Mesenchymal stem cell (in vitro differentiated cells and primary cell): ENCODE measurements around the gene MNX1.
A peak's percentile ranks its signal among the peaks of the same experiment; 100 is the strongest.

Source experiments
- DNase-seq: peaks from one replicate; pipeline ENCODE4 v3.0.0-alpha.2; 2013
- H2AFZ ChIP-seq: one replicate; pipeline ENCODE4 v1.6.1; 2013; ENCODE audit warnings: low read depth, mild to moderate bottlenecking, control low read depth, inconsistent platforms, low read length, moderate library complexity
- H2AK5ac ChIP-seq: 2 replicates; pipeline ENCODE4 v1.6.1; 2013; ENCODE audit warnings: low read length, moderate library complexity, mild to moderate bottlenecking, inconsistent platforms; ENCODE audit not compliant: severe bottlenecking
- H2BK120ac ChIP-seq: one replicate; pipeline ENCODE4 v1.6.1; 2013; ENCODE audit warnings: low read depth, mild to moderate bottlenecking, inconsistent platforms, low read length, moderate library complexity
- H2BK12ac ChIP-seq, 2 experiments: one replicate each; pipeline ENCODE4 v1.6.1; 2013; ENCODE audit warnings: inconsistent platforms in 2 of 2, low read length in 2 of 2, mild to moderate bottlenecking in 2 of 2, moderate library complexity in 2 of 2, control low read depth in 1 of 2
- H2BK15ac ChIP-seq: one replicate; pipeline ENCODE4 v1.6.1; 2013; ENCODE audit warnings: mild to moderate bottlenecking, low read depth, inconsistent platforms; ENCODE audit not compliant: poor library complexity, severe bottlenecking
- H2BK5ac ChIP-seq: 2 replicates; pipeline ENCODE4 v1.6.1; 2013; ENCODE audit warnings: low read depth, mild to moderate bottlenecking, low read length, control low read depth, inconsistent platforms; ENCODE audit not compliant: poor library complexity, severe bottlenecking
- H3K14ac ChIP-seq, 2 experiments: one replicate each; pipeline ENCODE4 v1.6.1; 2013; ENCODE audit warnings: inconsistent platforms in 2 of 2, low read length in 2 of 2, control low read depth in 1 of 2, mild to moderate bottlenecking in 1 of 2, moderate library complexity in 1 of 2
- H3K18ac ChIP-seq, 2 experiments: one replicate each; pipeline ENCODE4 v1.6.1; 2013; ENCODE audit warnings: inconsistent platforms in 2 of 2, low read length in 2 of 2, control low read depth in 1 of 2, low read depth in 1 of 2, mild to moderate bottlenecking in 1 of 2
- H3K23ac ChIP-seq, 2 experiments: one replicate each; pipeline ENCODE4 v1.6.1; 2013; ENCODE audit warnings: inconsistent platforms in 2 of 2, low read length in 2 of 2, mild to moderate bottlenecking in 2 of 2, moderate library complexity in 2 of 2, control low read depth in 1 of 2
- H3K27ac ChIP-seq: 2 replicates; pipeline ENCODE4 v1.5.1; 2013; ENCODE audit warnings: mild to moderate bottlenecking, moderate library complexity, low read length, control low read depth, inconsistent platforms; ENCODE audit not compliant: poor library complexity, severe bottlenecking
- H3K27me3 ChIP-seq, 2 experiments: 2 replicates each; pipeline versions ENCODE4 v1.6.1 to v1.7.0; 2013; ENCODE audit warnings: low read length in 2 of 2, mild to moderate bottlenecking in 2 of 2, moderate library complexity in 2 of 2, control low read depth in 1 of 2, inconsistent platforms in 1 of 2; ENCODE audit not compliant: control insufficient read depth in 1 of 2, insufficient read depth in 1 of 2
- H3K36me3 ChIP-seq, 2 experiments: 2 replicates each; pipeline versions ENCODE4 v1.6.1 to v1.7.0; 2013; ENCODE audit warnings: low read length in 2 of 2, control low read depth in 1 of 2, inconsistent platforms in 1 of 2, low read depth in 1 of 2, mild to moderate bottlenecking in 1 of 2; ENCODE audit not compliant: insufficient read depth in 2 of 2, control insufficient read depth in 1 of 2
- H3K4ac ChIP-seq, 2 experiments: one replicate each; pipeline ENCODE4 v1.6.1; 2013; ENCODE audit warnings: inconsistent platforms in 2 of 2, low read length in 2 of 2, mild to moderate bottlenecking in 2 of 2, moderate library complexity in 2 of 2, control low read depth in 1 of 2, low read depth in 1 of 2
- H3K4me1 ChIP-seq: 2 replicates; pipeline ENCODE4 v1.6.1; 2013; ENCODE audit warnings: low read depth, low read length, control low read depth; ENCODE audit not compliant: control insufficient read depth, insufficient read depth
- H3K4me2 ChIP-seq: 2 replicates; pipeline ENCODE4 v1.6.1; 2013; ENCODE audit warnings: low read length, mild to moderate bottlenecking, inconsistent platforms; ENCODE audit not compliant: poor library complexity, severe bottlenecking
- H3K4me3 ChIP-seq, 2 experiments: 2 replicates each; pipeline versions ENCODE4 v1.5.1 to v1.7.0; 2013; ENCODE audit warnings: low read length in 2 of 2, mild to moderate bottlenecking in 2 of 2, control low read depth in 1 of 2, low read depth in 1 of 2; ENCODE audit not compliant: insufficient read depth in 1 of 2
- H3K79me1 ChIP-seq: replicated peaks from 2 replicates; pipeline ENCODE4 v1.6.1; 2013; ENCODE audit warnings: mild to moderate bottlenecking, control low read depth, low read length, inconsistent platforms; ENCODE audit not compliant: poor library complexity, severe bottlenecking
- H3K9ac ChIP-seq: 2 replicates; pipeline ENCODE4 v1.7.0; 2013; ENCODE audit warnings: mild to moderate bottlenecking, low read length, moderate library complexity
- H3K9me3 ChIP-seq: 2 replicates; pipeline ENCODE4 v1.7.0; 2013; ENCODE audit warnings: mild to moderate bottlenecking, low read length; ENCODE audit not compliant: control insufficient read depth
- H4K8ac ChIP-seq: one replicate; pipeline ENCODE4 v1.6.1; 2013; ENCODE audit warnings: inconsistent platforms, mild to moderate bottlenecking, low read length, moderate library complexity
- H4K91ac ChIP-seq: one replicate; pipeline ENCODE4 v1.6.1; 2013; ENCODE audit warnings: mild to moderate bottlenecking, low read length, inconsistent platforms
- WGBS: methylation state at CpG from one replicate; pipeline ENCODE4 v1.1.7; 2013; ENCODE audit warnings: mixed read lengths; 5-methylcytosine and 5-hydroxymethylcytosine counted together

The MNX1 gene

DNA sequence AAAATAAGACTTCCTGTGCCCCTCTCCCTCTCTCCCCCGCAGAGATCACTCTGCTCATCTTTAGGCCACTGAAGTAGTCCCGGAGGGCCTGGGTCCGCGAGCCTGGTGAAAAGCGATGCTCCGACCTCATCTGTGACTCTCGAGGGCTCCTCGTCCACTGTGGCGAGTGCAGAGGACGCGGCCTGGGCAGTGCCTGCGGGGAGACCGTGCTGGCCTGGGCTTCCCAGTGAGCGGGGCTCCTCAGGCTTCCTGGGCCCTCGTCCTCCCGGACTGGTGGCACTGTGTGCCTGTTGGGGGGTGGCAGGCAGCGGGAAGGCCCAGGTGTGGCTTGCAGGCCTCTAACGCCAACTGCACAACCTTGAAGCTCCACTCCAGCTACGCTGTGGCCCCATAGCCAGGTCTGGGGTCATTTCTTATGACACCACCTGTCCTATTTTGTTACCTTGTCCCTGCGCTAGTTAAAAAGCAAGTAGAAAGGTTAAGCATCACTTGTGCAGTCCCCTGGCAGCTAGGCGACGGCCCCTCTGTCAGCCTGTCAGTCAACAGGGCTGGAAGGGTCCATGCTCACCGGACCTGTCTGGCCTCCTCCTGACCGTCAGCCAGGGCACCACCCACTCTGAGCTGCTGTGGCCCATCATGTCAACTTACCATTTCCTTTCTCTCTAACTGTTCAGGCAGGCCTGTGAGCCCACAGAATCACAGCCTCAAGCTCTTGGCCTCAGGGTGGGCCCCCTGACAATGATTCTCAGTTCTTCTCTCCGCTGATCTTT, 20.5 kb downstream of the MNX1 start:
- no peaks in the 10 kb centered on the region for H3K79me1 ChIP-seq
- no peak overlapping the region for H2AK5ac ChIP-seq
- H3K27me3 ChIP-seq: peaks cover 19 to 33% of the 10 kb centered on the region in 2 experiments
- H3K4me3 ChIP-seq: no peak overlapping the region
- H3K27ac ChIP-seq: no peak overlapping the region
- no peak overlapping the region for H3K23ac ChIP-seq
- no peak overlapping the region for H4K91ac ChIP-seq
- H2BK12ac ChIP-seq: no peak overlapping the region
- H3K9me3 ChIP-seq: no peaks in the 10 kb centered on the region
- no peak overlapping the region for H2BK15ac ChIP-seq
- no peak for DNase-seq
- H3K14ac ChIP-seq: no peak overlapping the region
- H3K18ac ChIP-seq: no peak overlapping the region
- 94% methylated on average over 25 of the region's 25 CpGs for WGBS
- no peaks in the 10 kb centered on the region for H3K36me3 ChIP-seq
- H3K4me2 ChIP-seq: no peak overlapping the region
- H2BK5ac ChIP-seq: no peak overlapping the region
- no peak overlapping the region for H4K8ac ChIP-seq
- H3K4me1 ChIP-seq: no peaks in the 10 kb centered on the region
- H2BK120ac ChIP-seq: no peak overlapping the region
- no peak overlapping the region for H3K4ac ChIP-seq
- no peak overlapping the region for H3K9ac ChIP-seq
- H2AFZ ChIP-seq: no peak overlapping the region

DNA sequence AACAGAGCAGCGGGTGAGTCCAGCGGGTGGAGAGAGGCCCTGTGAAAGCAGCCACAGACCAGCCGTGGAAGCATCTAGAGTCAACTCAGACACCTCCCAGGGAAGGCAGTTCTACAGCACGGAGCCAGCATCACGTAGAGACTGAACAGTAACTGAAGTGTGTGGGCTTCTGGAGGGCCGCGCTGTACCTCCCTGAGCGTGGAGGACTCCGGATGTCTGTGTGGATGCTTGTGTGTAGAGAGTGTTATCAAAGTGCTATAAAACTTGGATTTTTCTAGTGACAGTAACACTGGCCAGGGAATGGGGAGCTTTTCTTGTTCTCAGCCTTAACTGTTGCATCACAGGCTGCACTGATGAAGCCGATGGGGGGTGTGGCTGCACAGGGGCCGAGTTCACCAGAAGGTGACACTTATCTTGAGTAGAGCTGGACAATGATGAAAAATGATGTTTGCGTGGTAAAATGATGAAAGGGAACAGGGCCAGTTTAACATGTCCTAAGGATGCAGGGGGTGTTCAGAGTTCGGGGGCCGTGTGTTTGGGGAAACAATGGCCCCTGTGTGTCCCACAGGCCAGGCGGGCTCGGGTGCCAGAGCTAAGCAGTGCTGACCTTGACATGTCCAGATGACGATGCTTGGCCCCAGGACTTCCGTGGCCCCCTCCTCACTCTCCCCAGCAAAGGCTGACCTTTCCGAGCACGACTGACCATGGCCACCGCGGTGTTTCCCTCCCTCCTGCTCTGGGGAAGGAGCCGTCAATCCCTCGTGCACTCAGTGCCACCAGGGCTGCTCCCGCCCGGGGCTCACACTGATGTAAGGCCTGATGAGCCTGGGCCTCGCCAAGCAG, 21.9 kb downstream of the MNX1 start:
- H4K91ac ChIP-seq: no peak overlapping the region
- H2BK15ac ChIP-seq: no peak overlapping the region
- no peak overlapping the region for H2AFZ ChIP-seq
- DNase-seq: no peak
- no peaks in the 10 kb centered on the region for H3K79me1 ChIP-seq
- H3K14ac ChIP-seq: peak overlapping the region in 1 of 2 experiments; percentile 22
- H3K23ac ChIP-seq: no peak overlapping the region
- no peaks in the 10 kb centered on the region for H3K36me3 ChIP-seq
- no peak overlapping the region for H3K4ac ChIP-seq
- no peak overlapping the region for H2BK5ac ChIP-seq
- no peak overlapping the region for H4K8ac ChIP-seq
- H3K4me3 ChIP-seq: no peak overlapping the region
- H3K4me1 ChIP-seq: no peaks in the 10 kb centered on the region
- H3K4me2 ChIP-seq: no peak overlapping the region
- no peak overlapping the region for H2AK5ac ChIP-seq
- H2BK120ac ChIP-seq: no peak overlapping the region
- H3K9me3 ChIP-seq: no peaks in the 10 kb centered on the region
- H3K18ac ChIP-seq: no peak overlapping the region
- no peak overlapping the region for H3K9ac ChIP-seq
- H3K27ac ChIP-seq: no peak overlapping the region
- 87% methylated on average over 27 of the region's 27 CpGs for WGBS
- H2BK12ac ChIP-seq: no peak overlapping the region
- peaks cover 16 to 32% of the 10 kb centered on the region in 2 experiments for H3K27me3 ChIP-seq

DNA sequence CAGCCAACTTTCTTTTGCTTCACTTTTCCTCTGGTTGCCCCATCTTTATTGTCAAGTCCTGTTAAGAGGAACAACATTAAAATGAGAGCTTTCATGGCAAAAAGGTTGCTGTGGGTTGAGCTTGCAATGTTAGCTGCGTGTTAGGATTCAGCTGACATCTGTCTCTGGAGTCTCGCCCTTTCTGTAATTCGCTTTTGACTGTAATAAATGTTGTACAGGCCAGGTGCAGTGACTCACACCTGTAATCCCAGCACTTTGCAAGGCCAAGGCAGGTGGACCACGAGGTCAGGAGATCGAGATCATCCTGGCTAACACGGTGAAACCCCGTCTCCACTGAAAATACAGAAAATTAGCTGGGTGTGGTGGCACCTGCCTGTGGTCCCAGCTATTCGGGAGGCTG, 24.1 kb downstream of the MNX1 start:
- Histone ChIP-seq H4K91ac (no peak overlapping the region), H2BK15ac (no peak overlapping the region), H3K27ac (no peak overlapping the region), H2BK12ac (no peak overlapping the region), H2BK5ac (no peak overlapping the region), H3K4me3 (no peak overlapping the region), H2AFZ (no peak overlapping the region), H3K79me1 (no peaks in the 10 kb centered on the region), H3K27me3 (peaks cover 3 to 15% of the 10 kb centered on the region in 2 experiments), H3K4me1 (no peaks in the 10 kb centered on the region), H3K4ac (no peak overlapping the region), H3K14ac (no peak overlapping the region), H3K36me3 (no peaks in the 10 kb centered on the region), H2BK120ac (no peak overlapping the region), H2AK5ac (no peak overlapping the region), H3K9ac (no peak overlapping the region), H3K23ac (no peak overlapping the region), H3K9me3 (no peaks in the 10 kb centered on the region), H4K8ac (no peak overlapping the region), H3K18ac (no peak overlapping the region), H3K4me2 (no peak overlapping the region)
- WGBS: 91% methylated on average over 8 of the region's 8 CpGs
- no peak for DNase-seq
